Activated T-cell treated with anti-CD3 and anti-CD28 coated beads, Interleukin-2, amount 50 U/mL, for 1 hour (primary cell): ENCODE data around the gene PLA2G4D.

Source experiments
- DNase-seq: peaks from one replicate; pipeline ENCODE4 v3.0.0-alpha.2; 2020

Gene PLA2G4D

GRCh38 chr15:42070279-42070975 lies 23.9 kb downstream of the PLA2G4D start:
- DNase-seq: no peak

GRCh38 chr15:42069496-42070278 lies 24.7 kb downstream of the PLA2G4D start:
- DNase-seq: no peak

GRCh38 chr15:42069025-42069424 lies 25.3 kb downstream of the PLA2G4D start:
- DNase-seq: no peak

- DNase-seq: no peak
These were observed 25.8 kb downstream of the PLA2G4D start for GRCh38 chr15:42068601-42069000.

GRCh38 chr15:42066764-42067415 lies 27.5 kb downstream of the PLA2G4D start:
- no peak for DNase-seq

GRCh38 chr15:42065468-42065867 lies 28.9 kb downstream of the PLA2G4D start:
- no peak for DNase-seq

- DNase-seq: no peak
These were observed 29.3 kb downstream of the PLA2G4D start for GRCh38 chr15:42065033-42065432.

- no peak for DNase-seq
These were observed 30.1 kb downstream of the PLA2G4D start for GRCh38 chr15:42064271-42064670.

- DNase-seq: no peak
These were observed 31.1 kb downstream of the PLA2G4D start for GRCh38 chr15:42063122-42063848.

- DNase-seq: no peak
These were observed 32.0 kb downstream of the PLA2G4D start for GRCh38 chr15:42062284-42062806.

- DNase-seq: no peak
These were observed 33.6 kb downstream of the PLA2G4D start for GRCh38 chr15:42060797-42061196.

- no peak for DNase-seq
These were observed 33.9 kb downstream of the PLA2G4D start for GRCh38 chr15:42060477-42060763.

- DNase-seq: peak; percentile 76
These were observed 34.5 kb downstream of the PLA2G4D start for GRCh38 chr15:42059661-42060476.

GRCh38 chr15:42058791-42059190 lies 35.6 kb downstream of the PLA2G4D start:
- no peak for DNase-seq

GRCh38 chr15:42057799-42058646 lies 36.3 kb downstream of the PLA2G4D start:
- DNase-seq: no peak

- DNase-seq: peak; percentile 53
These were observed 37.2 kb downstream of the PLA2G4D start for GRCh38 chr15:42056934-42057798.

GRCh38 chr15:42053914-42054313 lies 40.4 kb downstream of the PLA2G4D start:
- DNase-seq: no peak

GRCh38 chr15:42053010-42053409 lies 41.4 kb downstream of the PLA2G4D start:
- DNase-seq: no peak

GRCh38 chr15:42050484-42051255 lies 43.7 kb downstream of the PLA2G4D start:
- DNase-seq: no peak
